Keratinocyte (primary cell): ENCODE results near the gene BHMT. TPM values are rescaled to one million over a fixed set of nuclear protein-coding genes. Genes with fewer than 3 reads are reported as not detected.

Experiments
- DNase-seq: peaks from one replicate; pipeline ENCODE4 v3.0.0-alpha.2; 2011; ENCODE audit warnings: low read depth, missing footprints, low spot score
- FAIRE-seq: peaks from 2 replicates; lab custom pipeline; 2011; peaks lifted over from hg19 to GRCh38; lab: Jason Lieb, UNC
- H2AFZ ChIP-seq: 2 replicates; pipeline ENCODE4 v1.6.0; 2012; ENCODE audit warnings: low read length, control low read depth, inconsistent platforms; ENCODE audit not compliant: control insufficient read depth
- H3K27ac ChIP-seq: 2 replicates; pipeline ENCODE4 v1.5.1; 2011; ENCODE audit warnings: low read length; ENCODE audit not compliant: control insufficient read depth, insufficient read depth
- H3K27me3 ChIP-seq: 3 replicates; pipeline ENCODE4 v1.6.0; 2011; ENCODE audit warnings: low read length; ENCODE audit not compliant: control insufficient read depth, insufficient read depth; ENCODE audit errors: extremely low read depth
- H3K36me3 ChIP-seq, 2 experiments: 2 replicates in 1 of 2; 3 replicates in 1 of 2; pipeline ENCODE4 v1.5.1; 2011; ENCODE audit warnings: low read length in 2 of 2, mild to moderate bottlenecking in 1 of 2; ENCODE audit not compliant: control insufficient read depth in 2 of 2, insufficient read depth in 2 of 2; ENCODE audit errors: extremely low read depth in 1 of 2
- H3K4me1 ChIP-seq: 3 replicates; pipeline ENCODE4 v1.5.1; 2011; ENCODE audit warnings: low read length; ENCODE audit not compliant: control insufficient read depth, insufficient read depth; ENCODE audit errors: extremely low read depth
- H3K4me2 ChIP-seq: 3 replicates; pipeline ENCODE4 v1.6.0; 2011; ENCODE audit warnings: low read depth, low read length; ENCODE audit not compliant: control insufficient read depth, insufficient read depth; ENCODE audit errors: extremely low read depth
- H3K4me3 ChIP-seq, 3 experiments: fragments of 200-600 bp in 1 of 3; sonication (generic) in 1 of 3; 2 replicates in 2 of 3; 3 replicates in 1 of 3; pipeline ENCODE4 v1.5.1; 2011 to 2016; ENCODE audit warnings: low read length in 3 of 3, mild to moderate bottlenecking in 3 of 3, control low read depth in 2 of 3, inconsistent platforms in 1 of 3, low read depth in 1 of 3, mixed read lengths in 1 of 3, mixed run types in 1 of 3, moderate library complexity in 1 of 3; ENCODE audit not compliant: control insufficient read depth in 2 of 3, insufficient read depth in 2 of 3; ENCODE audit errors: extremely low read depth in 1 of 3
- H3K79me2 ChIP-seq: 2 replicates; pipeline ENCODE4 v1.6.0; 2012; ENCODE audit warnings: low read length; ENCODE audit not compliant: control insufficient read depth, insufficient read depth
- H3K9ac ChIP-seq: 3 replicates; pipeline ENCODE4 v1.6.0; 2011; ENCODE audit warnings: low read length; ENCODE audit not compliant: control insufficient read depth, insufficient read depth; ENCODE audit errors: extremely low read depth
- H3K9me1 ChIP-seq: 3 replicates; pipeline ENCODE4 v1.6.0; 2011; ENCODE audit warnings: low read length; ENCODE audit not compliant: control insufficient read depth, insufficient read depth; ENCODE audit errors: extremely low read depth
- H3K9me3 ChIP-seq: 2 replicates; pipeline ENCODE4 v1.5.1; 2012; ENCODE audit warnings: low read depth, low read length; ENCODE audit not compliant: control insufficient read depth
- H4K20me1 ChIP-seq: 3 replicates; pipeline ENCODE4 v1.6.0; 2011; ENCODE audit warnings: low read length; ENCODE audit not compliant: control insufficient read depth, insufficient read depth; ENCODE audit errors: extremely low read depth
- CTCF ChIP-seq, 3 experiments: IDR thresholded peaks in 1 of 3; conservative IDR thresholded peaks in 1 of 3; optimal IDR thresholded peaks in 1 of 3; 2 replicates in 2 of 3; 3 replicates in 1 of 3; pipeline versions ENCODE3 to v1.5.1; 2011; ENCODE audit warnings: low read length in 3 of 3, mild to moderate bottlenecking in 3 of 3, moderate library complexity in 2 of 3, control low read depth in 1 of 3, inconsistent platforms in 1 of 3; ENCODE audit not compliant: insufficient read depth in 2 of 3; ENCODE audit errors: extremely low read depth in 1 of 3
- EZH2 ChIP-seq: IDR thresholded peaks from one replicate; pipeline ENCODE4 v1.6.1; 2012; ENCODE audit warnings: inconsistent platforms, mild to moderate bottlenecking, low read length, moderate library complexity
- dilution Hi-C: fragments of 300-500 bp; cut with MboI; formaldehyde crosslinking; loops from one replicate; pipeline ENCODE4 v1.7.0; 2020; ENCODE audit warnings: low sequenced_read_pairs; ENCODE audit not compliant: extremely low pct_ligation_motif_present
- polyA plus RNA-seq, 5 experiments: library from polyadenylated mRNA; depleted of rRNA in 3 of 5; stranded (reverse) in 3 of 5; stranded (forward) in 1 of 5; unstranded in 1 of 5; fragments of >200 nt; gene quantifications; 1 replicate in 1 of 5; 2 replicates in 3 of 5; 3 replicates in 1 of 5; pipeline versions ENCODE4 v1.2.1 to v1.2.3, GENCODE V29; 2011 to 2012; ENCODE audit warnings: missing spikeins in 2 of 5, low read depth in 1 of 5, low replicate concordance in 1 of 5

Gene BHMT
- polyA plus RNA-seq, 1 donor (not counting 4 experiments of a cell fraction or from before 2014, with no cell fraction given) = not detected

- no peak for TF ChIP-seq EZH2
- no peak for TF ChIP-seq CTCF (optimal IDR thresholded peaks at IDR 0.05 in 1 of 3, IDR thresholded peaks at IDR 0.05 in 1 of 3, conservative IDR thresholded peaks at IDR 0.05 in 1 of 3; ENCODE audit: extremely low read depth in 1 of 3, insufficient read depth in 2 of 3, low read length in 3 of 3)
- H3K36me3 ChIP-seq = no peaks in the 10 kb centered on the region
- no peaks in the 10 kb centered on the region for H4K20me1 ChIP-seq
- dilution Hi-C loops = no loop called here
- H3K4me2 ChIP-seq = peak within 1 kb of the TSS; percentile 48
- no peaks in the 10 kb centered on the region for H3K79me2 ChIP-seq
- no peak within 1 kb of the TSS for H3K27ac ChIP-seq
- no peak within 1 kb of the TSS for H3K9ac ChIP-seq
- FAIRE-seq (no peak), DNase-seq (no peak)
- no peak within 1 kb of the TSS for H3K4me3 ChIP-seq
- no peak within 1 kb of the TSS for H2AFZ ChIP-seq
- no peaks in the 10 kb centered on the region for H3K4me1 ChIP-seq
- no peaks in the 10 kb centered on the region for H3K9me1 ChIP-seq
- H3K9me3 ChIP-seq = no peaks in the 10 kb centered on the region
- peaks cover 7% of the 10 kb centered on the region for H3K27me3 ChIP-seq
These were observed 41.9 kb upstream of the BHMT start, which contains the start of the genes BHMT2 and DMGDH for GRCh38 chr5:79069488-79070349. Gene BHMT2, plus strand, starts transcription at chr5:79069767. Its CDS starts 16 bp downstream, at chr5:79069783. Gene DMGDH, minus strand, starts transcription at chr5:79069674. Its CDS starts 54 bp downstream, at chr5:79069620.

- dilution Hi-C loops = no loop called here
- no peak overlapping the region for H3K4me3 ChIP-seq
- no peak for FAIRE-seq
- no peak for DNase-seq
- TF ChIP-seq EZH2 (no peak), CTCF (optimal IDR thresholded peaks at IDR 0.05 in 1 of 3, IDR thresholded peaks at IDR 0.05 in 1 of 3, conservative IDR thresholded peaks at IDR 0.05 in 1 of 3; ENCODE audit: extremely low read depth in 1 of 3, insufficient read depth in 2 of 3, low read length in 3 of 3) (no peak)
- no peak overlapping the region for H3K9ac ChIP-seq
- no peaks in the 10 kb centered on the region for H3K9me3 ChIP-seq
- no peaks in the 10 kb centered on the region for H3K79me2 ChIP-seq
- no peaks in the 10 kb centered on the region for H3K9me1 ChIP-seq
- H3K36me3 ChIP-seq = no peaks in the 10 kb centered on the region
- no peak overlapping the region for H2AFZ ChIP-seq
- H3K4me2 ChIP-seq = no peak overlapping the region
- H3K4me1 ChIP-seq = no peaks in the 10 kb centered on the region
- H4K20me1 ChIP-seq = no peaks in the 10 kb centered on the region
- no peak overlapping the region for H3K27ac ChIP-seq
- peaks cover 7% of the 10 kb centered on the region for H3K27me3 ChIP-seq
These were observed 41.3 kb upstream of the BHMT start for GRCh38 chr5:79070350-79070667.
